HepG2 (cell line): Measurements from ENCODE around the gene SARNP. TPM values are rescaled to one million over a fixed set of nuclear protein-coding genes. Genes with fewer than 3 reads are reported as not detected.

ENCODE experiments used
- GLI4 ChIP-seq: sonication (generic); formaldehyde crosslinking; IDR thresholded peaks from 2 replicates; pipeline ENCODE4 v1.5.1; 2020; ENCODE audit warnings: missing genetic modification reagents, mild to moderate bottlenecking, moderate library complexity, borderline replicate concordance
- HOXA5 ChIP-seq: sonication (generic); formaldehyde crosslinking; IDR thresholded peaks from 2 replicates; pipeline ENCODE4 v1.4.0; 2020; ENCODE audit warnings: missing genetic modification reagents
- ZHX1 ChIP-seq: sonication (generic); formaldehyde crosslinking; IDR thresholded peaks from 2 replicates; pipeline ENCODE4 v1.8.1; 2022; ENCODE audit warnings: low read depth, mild to moderate bottlenecking, missing genetic modification reagents
- ZNF24 ChIP-seq: fragments of 450-650 bp; IDR thresholded peaks from 2 replicates; pipeline ENCODE4 v1.6.1; 2017; ENCODE audit warnings: antibody characterized with exemption, mild to moderate bottlenecking
- ZNF616 ChIP-seq: sonication (generic); formaldehyde crosslinking; IDR thresholded peaks from 2 replicates; pipeline ENCODE4 v1.5.0; 2020; ENCODE audit warnings: low read depth, mild to moderate bottlenecking, missing genetic modification reagents
- ZNF670 ChIP-seq: sonication (generic); formaldehyde crosslinking; IDR thresholded peaks from 2 replicates; pipeline ENCODE4 v1.8.0; 2022; ENCODE audit warnings: mild to moderate bottlenecking, missing genetic modification reagents, borderline replicate concordance
- polyA plus RNA-seq, 8 experiments: library from polyadenylated mRNA; depleted of rRNA in 3 of 8; stranded (reverse) in 7 of 8; unstranded in 1 of 8; fragments of >200 nt; fragmentation: Illumina TruSeq in 4 of 8; extraction: Trizol in 4 of 8; gene quantifications; 2 replicates each; pipeline versions ENCODE4 v1.2.1 to v1.2.3, GENCODE V29; 2011 to 2016; ENCODE audit warnings: low read depth in 4 of 8, missing spikeins in 1 of 8, mixed read lengths in 1 of 8; ENCODE audit not compliant: insufficient read depth in 1 of 8
- total RNA-seq, 5 experiments: library from RNA; depleted of rRNA; stranded (reverse); fragments of >200 nt; fragmentation: Illumina TruSeq; extraction: Trizol; gene quantifications; 2 replicates each; pipeline ENCODE4 v1.2.3, GENCODE V29; 2016; ENCODE audit warnings: low read depth in 1 of 5
- TF ChIP-seq, protein P1 (sequence below): sonication (generic); formaldehyde crosslinking; IDR thresholded peaks from 2 replicates; pipeline ENCODE4 v1.4.0; 2020; ENCODE audit warnings: missing genetic modification reagents
- TF ChIP-seq, protein P2 (sequence below): sonication (generic); formaldehyde crosslinking; IDR thresholded peaks from 2 replicates; pipeline ENCODE4 v1.4.0; 2020; ENCODE audit warnings: mild to moderate bottlenecking, missing genetic modification reagents, borderline replicate concordance

SARNP gene
- total and polyA plus RNA-seq, 2 of the 13 experiments (the other 11 are each of a cell fraction or from before 2014, with no cell fraction given), result 59.0 to 95.4 TPM

DNA sequence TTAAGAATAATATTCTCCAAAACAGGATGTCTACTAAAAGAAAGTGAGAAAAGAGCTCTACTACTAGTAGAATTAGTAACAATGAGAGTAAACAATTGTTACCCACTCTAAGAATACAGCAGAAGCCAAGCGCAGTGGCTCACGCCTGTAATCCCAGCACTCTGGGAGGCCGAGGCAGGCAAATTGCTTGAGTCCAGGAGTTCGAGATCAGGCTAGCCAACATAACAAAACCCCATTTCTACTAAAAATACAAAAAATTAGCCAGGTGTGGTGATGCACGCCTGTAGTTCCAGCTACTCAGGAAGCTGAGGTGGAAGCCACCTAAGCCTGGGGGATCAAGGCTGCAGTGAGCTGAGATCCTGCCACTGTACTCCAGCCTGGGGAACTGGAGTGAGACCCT is 7.2 kb upstream of the SARNP start (continued):
- TF ChIP-seq, protein P1, sequence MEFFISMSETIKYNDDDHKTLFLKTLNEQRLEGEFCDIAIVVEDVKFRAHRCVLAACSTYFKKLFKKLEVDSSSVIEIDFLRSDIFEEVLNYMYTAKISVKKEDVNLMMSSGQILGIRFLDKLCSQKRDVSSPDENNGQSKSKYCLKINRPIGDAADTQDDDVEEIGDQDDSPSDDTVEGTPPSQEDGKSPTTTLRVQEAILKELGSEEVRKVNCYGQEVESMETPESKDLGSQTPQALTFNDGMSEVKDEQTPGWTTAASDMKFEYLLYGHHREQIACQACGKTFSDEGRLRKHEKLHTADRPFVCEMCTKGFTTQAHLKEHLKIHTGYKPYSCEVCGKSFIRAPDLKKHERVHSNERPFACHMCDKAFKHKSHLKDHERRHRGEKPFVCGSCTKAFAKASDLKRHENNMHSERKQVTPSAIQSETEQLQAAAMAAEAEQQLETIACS (CRISPR knock-in tag), result no peak
- TF ChIP-seq ZNF670 (CRISPR knock-in tag), result no peak
- no peak for TF ChIP-seq ZHX1
- TF ChIP-seq ZNF616 (CRISPR knock-in tag), result no peak
- TF ChIP-seq GLI4 (CRISPR knock-in tag), result no peak
- TF ChIP-seq, protein P2, sequence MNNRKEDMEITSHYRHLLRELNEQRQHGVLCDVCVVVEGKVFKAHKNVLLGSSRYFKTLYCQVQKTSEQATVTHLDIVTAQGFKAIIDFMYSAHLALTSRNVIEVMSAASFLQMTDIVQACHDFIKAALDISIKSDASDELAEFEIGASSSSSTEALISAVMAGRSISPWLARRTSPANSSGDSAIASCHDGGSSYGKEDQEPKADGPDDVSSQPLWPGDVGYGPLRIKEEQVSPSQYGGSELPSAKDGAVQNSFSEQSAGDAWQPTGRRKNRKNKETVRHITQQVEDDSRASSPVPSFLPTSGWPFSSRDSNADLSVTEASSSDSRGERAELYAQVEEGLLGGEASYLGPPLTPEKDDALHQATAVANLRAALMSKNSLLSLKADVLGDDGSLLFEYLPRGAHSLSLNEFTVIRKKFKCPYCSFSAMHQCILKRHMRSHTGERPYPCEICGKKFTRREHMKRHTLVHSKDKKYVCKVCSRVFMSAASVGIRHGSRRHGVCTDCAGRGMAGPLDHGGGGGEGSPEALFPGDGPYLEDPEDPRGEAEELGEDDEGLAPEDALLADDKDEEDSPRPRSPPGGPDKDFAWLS (CRISPR knock-in tag), result no peak
- no peak for TF ChIP-seq ZNF24
- no peak for TF ChIP-seq HOXA5 (CRISPR knock-in tag)
